NCI-H1417 treated with DMSO at 0.1 percent for 48 hours (cell line): ENCODE measurements around the gene GAS7.

Experiments
- DNase-seq: peaks from one replicate; lab custom pipeline; 2025; lab: John Stamatoyannopoulos, UW

The GAS7 gene

GRCh38 chr17:9916108-9916507, 282.3 kb downstream of the GAS7 start:
- no peak for DNase-seq

GRCh38 chr17:9913476-9913875, 284.9 kb downstream of the GAS7 start:
- no peak for DNase-seq

- no peak for DNase-seq
Observed at GRCh38 chr17:9912121-9913099, 286.0 kb downstream of the GAS7 start.

GRCh38 chr17:9911089-9911488, 287.3 kb downstream of the GAS7 start:
- DNase-seq, result no peak

- no peak for DNase-seq
Observed at GRCh38 chr17:9908649-9909042, 289.8 kb downstream of the GAS7 start.

- no peak for DNase-seq
Observed at GRCh38 chr17:9907883-9908648, 290.3 kb downstream of the GAS7 start.

- no peak for DNase-seq
Observed at GRCh38 chr17:9907131-9907530, 291.3 kb downstream of the GAS7 start.

GRCh38 chr17:9906616-9907015, 291.8 kb downstream of the GAS7 start:
- DNase-seq, result no peak

- DNase-seq, result no peak
Observed at GRCh38 chr17:9905902-9906301, 292.5 kb downstream of the GAS7 start.

GRCh38 chr17:9905078-9905415, 293.4 kb downstream of the GAS7 start, which contains the start of gene RCVRN:
RCVRN (minus strand) TSS chr17:9905271; CDS start chr17:9905180, 91 bp downstream.
- no peak for DNase-seq

GRCh38 chr17:9904277-9905077, 293.9 kb downstream of the GAS7 start:
- no peak for DNase-seq

GRCh38 chr17:9902120-9902519, 296.3 kb downstream of the GAS7 start:
- no peak for DNase-seq

- no peak for DNase-seq
Observed at GRCh38 chr17:9900784-9901183, 297.6 kb downstream of the GAS7 start.

GRCh38 chr17:9900044-9900594, 298.3 kb downstream of the GAS7 start:
- DNase-seq, result no peak

- DNase-seq, result no peak
Observed at GRCh38 chr17:9899280-9900043, 298.9 kb downstream of the GAS7 start.

GRCh38 chr17:9898812-9899211, 299.6 kb downstream of the GAS7 start:
- DNase-seq, result no peak

GRCh38 chr17:9897372-9897968, 300.9 kb downstream of the GAS7 start:
- no peak for DNase-seq

GRCh38 chr17:9895923-9896322, 302.5 kb downstream of the GAS7 start:
- DNase-seq, result no peak

GRCh38 chr17:9894231-9894630, 304.2 kb downstream of the GAS7 start:
- no peak for DNase-seq

- DNase-seq, result no peak
Observed at GRCh38 chr17:9893411-9894012, 304.9 kb downstream of the GAS7 start.
